Fibroblast of peridontal ligament (primary cell): ENCODE results near the gene BCL11B.

Experiments used
- DNase-seq: peaks from one replicate; pipeline ENCODE4 v3.0.0-alpha.2; 2010; ENCODE audit errors: extremely low read depth

BCL11B gene

DNA sequence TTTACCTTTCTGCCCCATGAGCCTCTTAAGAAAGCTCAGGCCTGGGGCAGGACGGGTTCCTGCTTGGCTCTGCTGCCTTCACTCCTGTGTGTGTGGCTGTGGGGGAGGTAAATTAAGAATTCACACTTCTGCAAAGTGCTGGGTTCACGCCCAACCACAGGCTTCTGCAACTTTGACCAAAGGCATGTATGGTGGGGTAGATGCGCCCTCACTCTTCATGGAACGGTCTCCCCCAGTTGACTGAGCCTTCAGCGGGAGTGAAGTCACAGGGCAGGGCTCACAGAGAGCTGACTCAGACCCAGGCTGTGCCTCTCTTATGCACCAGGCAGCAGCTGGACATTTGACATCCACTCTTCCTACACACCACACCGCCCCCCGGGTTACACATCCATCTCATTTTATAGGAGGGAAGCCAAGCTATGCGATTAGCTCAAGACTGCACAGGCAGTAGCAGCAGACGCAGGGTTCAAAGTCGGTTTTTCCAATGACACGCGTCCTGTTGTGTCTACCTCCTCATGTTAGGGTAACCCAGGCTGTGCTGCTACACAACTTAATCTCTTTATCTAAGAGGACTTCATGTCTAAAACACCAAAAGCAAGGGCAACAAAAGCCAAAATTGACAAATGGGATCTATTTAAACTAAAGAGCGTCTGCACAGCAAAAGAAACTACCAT lies 15.4 kb upstream of the BCL11B start:
- DNase-seq, result no peak

DNA sequence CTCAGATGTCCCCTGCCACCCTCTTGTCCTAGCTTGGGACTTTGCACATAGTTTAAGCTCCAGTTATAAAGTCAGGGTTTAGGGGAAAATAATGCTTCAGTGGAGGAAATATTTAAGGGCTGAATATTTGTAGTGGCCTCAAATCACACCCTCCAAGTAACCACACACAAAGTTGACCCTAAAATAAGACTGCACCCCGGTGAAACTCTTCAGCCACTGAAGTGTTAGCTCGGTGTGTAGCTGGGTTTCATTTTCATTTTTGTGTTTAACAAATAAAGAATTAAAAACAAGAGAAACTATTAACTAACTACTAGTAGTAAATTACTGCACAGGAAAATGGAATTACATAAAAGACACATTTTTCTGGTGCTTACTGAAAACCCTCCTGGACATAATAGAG lies 14.8 kb upstream of the BCL11B start:
- no peak for DNase-seq

DNA sequence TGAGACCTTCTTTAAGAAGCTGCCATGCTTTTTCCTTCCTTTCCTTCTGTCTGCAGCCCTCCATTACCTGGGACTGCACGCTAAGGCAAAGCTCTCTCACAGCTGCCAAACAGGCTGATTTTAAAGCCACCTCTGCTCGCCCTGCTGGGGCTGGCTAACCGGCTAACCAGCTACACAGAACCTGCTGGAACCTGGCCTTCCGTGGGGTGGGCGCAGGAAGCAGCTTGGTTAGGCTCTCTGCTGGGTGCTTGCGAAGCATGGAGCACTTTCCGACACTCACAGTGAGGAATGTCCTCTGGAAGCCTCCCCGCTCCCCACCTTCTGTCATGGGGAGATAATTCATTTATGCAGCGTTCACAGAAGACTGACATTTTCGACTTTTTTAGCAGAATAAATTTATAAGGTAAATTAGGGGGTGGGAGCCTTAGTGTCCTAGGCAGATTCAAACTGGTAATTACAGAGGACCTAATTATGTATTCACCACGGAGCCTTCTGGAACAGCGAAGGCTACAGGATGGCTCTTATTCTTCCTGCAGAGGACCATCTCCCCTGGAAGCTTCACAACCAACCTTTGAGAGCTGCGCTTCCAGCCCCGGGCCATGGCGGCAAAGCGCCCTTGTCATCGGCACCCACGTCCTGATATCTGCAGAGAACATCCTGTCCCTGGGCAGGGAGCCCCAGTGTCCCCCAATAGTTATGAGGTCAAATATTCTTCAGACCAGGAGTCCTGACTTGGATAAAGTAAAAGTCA lies 12.4 kb upstream of the BCL11B start:
- no peak for DNase-seq

DNA sequence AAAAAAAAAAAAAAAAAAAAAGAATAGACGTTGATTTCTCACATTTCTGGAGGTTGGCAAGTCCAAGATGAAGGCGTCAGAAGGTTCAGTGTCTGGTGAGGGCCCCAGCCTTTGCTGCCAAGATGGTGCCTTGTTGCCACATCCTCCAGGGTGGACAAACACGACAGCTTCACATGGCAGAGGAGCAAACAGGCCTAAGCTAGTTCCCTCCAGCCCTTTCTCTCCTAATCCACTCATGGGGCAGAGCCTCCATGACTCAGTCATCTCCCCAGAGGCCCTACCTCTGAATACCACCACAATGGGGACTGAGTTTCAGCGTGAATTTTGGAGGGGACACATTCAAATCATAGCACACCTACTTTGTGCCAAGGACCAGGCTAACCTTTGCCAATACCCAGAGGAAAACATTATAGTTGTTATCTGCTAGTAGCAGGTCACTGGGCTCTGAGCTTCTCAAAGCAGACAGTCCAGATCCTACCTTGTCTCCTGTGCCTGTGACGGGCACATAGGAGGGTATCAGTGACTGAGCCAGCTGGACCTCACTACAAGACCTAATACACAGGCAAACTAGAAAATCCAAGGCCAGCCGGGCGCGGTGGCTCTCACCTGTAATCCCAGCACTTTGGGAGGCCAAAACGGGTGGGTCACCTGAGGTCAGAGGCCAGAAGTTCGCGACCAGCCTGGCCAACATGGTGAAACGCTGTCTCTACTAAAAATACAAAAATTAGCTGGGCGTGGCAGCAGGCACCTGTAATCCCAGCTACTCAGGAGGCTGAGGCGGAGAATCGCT lies 10.5 kb upstream of the BCL11B start:
- no peak for DNase-seq

DNA sequence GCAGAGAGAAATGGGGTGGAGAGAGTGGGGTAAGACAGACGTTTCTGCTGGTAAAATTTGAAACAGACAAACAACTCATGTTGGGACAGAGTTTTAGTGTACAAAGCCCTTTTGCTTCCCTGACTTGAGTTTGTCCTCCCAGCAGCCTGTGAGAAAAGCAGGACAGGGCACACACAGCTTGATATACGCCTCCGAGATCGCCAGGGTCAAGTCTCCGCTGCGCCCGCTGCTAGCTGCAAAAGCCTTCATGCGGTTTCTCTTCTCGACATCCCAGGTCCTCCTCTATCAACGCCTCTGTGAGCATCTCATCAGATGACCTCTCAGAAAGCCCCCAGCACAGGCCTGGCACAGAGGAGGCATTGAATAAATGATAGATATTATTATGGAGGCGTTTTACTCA lies 9.4 kb upstream of the BCL11B start:
- no peak for DNase-seq

DNA sequence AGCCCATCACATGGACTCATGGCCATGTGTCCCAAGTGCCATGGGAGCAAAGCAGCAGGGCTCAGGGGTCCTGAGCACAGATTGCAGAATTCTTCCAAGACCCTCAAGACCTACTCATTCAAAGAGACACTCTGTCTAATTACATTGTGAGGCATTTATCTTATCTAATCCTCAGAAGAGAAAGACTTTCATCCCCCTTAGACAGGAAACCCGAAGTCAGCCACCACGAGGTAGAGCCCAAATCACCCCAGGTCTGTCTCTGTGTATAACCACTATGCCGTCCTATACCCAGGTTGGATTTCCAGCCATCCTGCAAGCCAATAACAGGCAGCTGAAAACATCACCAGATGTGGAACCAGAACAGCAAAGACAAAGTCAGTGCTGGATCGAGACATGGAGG lies 8.9 kb upstream of the BCL11B start:
- DNase-seq, result no peak

DNA sequence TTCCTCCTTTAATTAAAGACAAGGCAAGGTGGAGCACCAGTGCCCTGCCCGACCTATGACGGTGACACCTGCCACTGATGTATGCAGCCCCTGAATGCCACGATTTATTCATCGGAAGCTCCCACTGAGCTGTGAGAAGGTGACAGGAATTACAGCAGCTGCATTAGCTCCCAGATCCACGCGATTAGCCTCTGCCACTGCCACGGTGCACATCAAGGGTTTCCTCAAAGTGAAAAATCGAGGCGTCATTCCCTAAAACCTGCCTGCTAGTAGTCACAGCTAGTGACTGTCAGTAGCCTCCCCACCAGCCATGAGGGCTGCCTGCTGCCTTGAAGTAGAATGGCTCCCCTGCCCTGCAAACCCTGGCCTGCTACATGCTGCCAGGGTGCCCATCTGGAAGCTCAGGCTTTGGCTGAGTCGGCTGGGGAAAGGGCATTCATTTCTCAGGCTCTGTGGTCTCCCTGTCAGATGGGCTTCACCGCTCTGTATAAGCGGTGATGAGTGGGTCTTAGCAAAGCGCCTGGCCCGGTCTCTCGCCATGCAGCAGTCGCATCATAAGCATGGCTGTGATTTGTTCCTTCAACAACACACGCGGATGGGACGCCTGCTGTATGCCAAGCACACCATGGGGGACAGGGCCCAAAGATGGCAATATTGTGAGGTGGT lies 8.2 kb upstream of the BCL11B start:
- DNase-seq, result no peak

DNA sequence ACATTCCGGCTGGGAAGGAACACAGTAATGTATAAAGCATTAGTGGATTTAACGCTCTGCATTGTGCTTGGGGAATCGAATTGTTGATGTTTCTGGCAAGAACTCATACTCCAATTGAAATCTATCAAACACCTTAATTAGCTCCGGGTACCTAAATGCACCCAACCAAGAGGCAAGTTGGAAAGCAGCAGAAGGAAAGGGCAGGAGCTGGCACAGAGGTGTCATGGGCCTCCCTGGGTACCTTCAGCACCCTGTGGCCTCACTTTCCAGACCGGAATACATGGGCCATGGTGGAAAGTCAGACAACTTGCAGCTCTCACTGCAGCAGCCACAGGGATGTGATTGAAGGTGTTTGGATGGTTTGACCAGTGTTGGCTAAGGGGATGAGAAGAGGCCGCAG lies 6.8 kb upstream of the BCL11B start:
- no peak for DNase-seq

DNA sequence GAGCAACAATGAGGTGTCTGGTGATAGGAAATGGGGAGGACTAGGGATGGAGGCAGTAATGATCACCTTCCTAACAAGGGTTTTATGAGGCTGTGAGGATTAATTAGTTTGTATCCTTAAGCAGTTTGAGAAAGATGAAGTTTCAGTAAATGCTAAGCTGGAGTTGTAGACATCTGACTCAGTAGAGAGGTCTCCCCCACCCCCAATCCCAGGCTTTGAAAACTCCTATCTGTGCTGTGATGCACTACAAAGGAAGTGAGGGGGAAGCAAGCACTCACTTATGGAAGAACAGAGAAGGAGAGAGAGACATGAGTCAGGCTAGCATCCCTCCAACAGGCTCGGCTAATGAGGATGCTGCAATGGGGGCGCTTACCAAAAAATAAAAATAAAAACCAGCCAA lies 5.5 kb upstream of the BCL11B start:
- DNase-seq, result no peak

DNA sequence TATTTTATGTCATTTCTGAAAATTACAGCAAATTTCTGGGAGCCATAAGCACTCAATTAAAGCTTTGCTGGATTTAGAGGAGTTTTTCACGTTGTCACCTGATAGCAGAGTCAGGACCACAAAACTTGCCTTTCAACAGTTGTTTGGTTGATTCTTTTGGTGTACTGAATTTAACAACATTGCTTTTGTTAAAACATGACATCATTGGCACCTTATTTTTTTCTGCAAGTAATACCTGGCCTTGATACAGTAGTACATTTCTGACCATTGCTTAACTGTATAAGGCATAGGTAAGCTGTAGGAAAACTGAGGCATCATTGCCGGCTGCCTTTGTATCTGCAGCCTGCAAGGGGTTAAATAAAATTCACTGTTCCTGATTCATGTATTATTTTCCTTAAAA lies 4.5 kb upstream of the BCL11B start:
- DNase-seq, result no peak

DNA sequence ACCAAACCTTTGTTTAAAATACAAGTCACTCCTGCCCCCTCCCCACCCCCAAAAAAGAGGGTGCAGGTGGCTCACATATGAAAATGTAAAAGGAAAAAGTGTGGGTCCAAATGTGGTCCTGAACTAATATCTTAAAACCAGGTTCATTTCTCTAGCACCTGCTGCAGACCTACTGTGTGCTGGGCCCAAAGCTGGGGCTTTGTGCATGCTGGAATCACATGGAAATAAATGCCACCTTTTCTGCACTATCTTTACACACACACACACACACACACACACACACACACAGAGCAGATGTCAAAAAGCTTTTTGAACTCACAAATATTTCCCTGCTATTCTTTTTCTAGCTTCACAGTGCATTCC lies 3.2 kb upstream of the BCL11B start:
- DNase-seq, result no peak

DNA sequence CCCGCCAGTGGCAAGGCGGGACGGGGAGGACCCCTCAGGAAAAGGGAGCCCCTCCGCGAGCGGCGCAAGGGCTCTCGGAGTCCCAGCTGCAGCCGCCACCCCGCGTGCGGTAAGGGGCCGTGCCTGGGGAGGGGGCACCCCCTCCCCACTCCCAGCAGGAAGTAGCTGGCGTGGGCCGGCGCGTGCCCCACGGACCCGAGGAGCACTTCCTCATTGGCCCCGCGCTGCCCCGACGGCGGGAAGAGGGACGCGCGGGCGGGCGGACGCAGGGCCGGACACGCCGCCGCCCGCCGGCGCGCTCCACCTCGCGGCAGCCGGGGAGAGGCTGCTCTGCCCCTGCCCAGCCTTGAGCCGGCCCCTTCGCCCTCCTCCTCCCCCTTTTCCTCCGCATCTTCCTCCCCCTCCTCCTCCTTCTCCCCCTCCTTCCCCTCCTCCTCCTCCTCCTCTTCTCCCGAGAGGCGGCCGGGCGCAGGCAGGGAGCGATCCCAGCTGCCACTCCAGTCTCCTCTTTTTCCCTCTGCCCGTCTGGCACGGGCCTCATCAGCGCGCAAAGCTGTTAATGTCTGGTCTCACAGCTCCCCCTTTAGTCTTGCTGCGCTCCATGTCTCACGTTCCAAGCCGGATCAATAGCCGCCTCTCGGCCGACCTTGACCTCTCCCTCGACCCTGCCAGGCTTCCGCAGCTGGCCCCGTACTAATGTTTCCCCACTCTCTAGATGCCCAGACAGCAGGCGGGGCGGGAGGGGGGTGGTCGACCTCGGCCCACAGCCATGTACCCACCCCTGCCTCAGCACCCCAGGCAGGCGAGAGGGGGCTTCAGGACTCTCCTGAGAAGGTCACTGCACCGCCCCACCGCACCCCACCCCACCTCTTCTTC lies 2.6 kb upstream of the BCL11B start:
- peak; percentile 59 for DNase-seq

DNA sequence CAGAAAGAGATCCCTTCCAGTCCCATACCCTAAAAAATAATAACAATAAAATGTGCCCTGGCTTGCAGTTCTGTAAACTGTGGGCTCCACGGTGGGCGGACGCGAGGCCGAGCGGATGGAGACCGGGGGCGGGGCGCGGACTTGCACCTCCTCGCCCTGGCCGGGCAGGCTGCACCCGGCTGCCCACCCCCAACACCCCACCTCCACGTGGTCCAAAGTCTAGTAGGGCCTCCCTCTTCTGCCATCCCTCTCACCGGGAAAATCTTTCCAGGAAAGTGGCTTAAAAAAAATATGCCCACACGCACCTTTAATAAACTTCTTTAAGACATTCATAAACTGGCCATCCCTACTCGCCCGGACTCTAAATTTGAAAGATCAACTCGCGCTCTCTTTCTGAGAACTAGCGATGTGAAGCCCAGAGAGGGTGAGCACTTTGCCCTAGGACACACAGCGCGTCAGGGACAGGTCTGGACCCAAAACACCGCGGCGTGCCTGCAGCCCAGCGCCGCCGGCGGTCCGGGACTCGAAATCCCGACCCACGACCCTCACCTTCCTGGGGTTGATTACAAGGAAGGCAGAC lies 1.9 kb upstream of the BCL11B start:
- DNase-seq, result no peak

DNA sequence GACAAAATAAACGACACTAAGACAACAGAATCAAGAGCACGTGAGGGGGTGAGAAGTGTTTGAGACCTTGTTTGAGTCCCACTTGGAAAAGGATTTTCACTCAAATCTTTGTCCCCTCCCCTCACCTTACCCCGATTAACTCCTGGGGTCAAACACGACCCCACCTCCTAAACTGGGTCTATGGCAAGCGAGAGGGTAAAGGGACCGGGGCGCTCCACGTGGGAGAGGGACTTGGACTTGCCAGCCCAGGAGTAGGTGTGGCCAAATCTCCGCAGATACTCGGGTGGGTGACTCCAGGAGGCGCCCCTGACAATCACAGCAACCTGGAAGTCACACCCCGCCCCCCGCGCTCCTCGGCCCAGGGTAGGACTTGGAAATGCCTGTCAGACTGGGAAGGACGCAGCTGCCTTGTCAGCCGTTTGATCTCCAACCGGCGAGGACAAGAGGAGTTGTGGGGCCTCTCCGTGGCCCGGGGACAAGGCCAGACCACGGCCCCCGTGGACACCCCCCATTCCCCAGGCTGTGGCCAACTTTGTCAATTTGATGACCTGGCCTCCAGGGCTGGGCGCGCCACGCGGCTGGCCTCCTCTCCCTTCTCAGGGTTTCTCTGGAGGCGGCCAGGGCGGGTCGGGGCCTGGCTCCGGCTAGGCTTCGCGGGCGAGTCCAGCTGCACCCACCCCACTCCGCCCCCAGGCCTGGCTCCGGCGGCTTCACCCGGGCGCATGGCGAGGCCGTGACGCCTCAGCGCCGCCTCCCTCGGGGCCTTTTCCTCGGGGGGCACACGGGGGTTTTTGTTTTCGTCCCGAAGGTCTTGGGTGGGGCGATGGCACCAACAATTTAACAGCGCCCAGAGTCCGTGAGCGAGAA lies 1.1 kb upstream of the BCL11B start:
- DNase-seq, result no peak

DNA sequence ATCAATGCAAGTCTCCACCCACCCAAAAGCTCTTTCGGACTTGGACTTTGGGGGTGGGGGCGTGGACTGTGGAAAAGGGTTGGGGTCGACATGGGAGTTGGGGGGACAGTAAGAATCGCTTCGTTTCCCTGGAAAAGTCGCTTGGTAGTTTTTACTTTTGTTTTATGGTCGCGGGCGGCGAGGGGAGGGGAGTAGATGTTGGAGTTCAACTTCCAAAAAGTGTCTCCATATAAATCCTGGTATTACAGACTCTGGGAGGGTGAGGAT lies 568 bp upstream of the BCL11B start:
- no peak for DNase-seq

DNA sequence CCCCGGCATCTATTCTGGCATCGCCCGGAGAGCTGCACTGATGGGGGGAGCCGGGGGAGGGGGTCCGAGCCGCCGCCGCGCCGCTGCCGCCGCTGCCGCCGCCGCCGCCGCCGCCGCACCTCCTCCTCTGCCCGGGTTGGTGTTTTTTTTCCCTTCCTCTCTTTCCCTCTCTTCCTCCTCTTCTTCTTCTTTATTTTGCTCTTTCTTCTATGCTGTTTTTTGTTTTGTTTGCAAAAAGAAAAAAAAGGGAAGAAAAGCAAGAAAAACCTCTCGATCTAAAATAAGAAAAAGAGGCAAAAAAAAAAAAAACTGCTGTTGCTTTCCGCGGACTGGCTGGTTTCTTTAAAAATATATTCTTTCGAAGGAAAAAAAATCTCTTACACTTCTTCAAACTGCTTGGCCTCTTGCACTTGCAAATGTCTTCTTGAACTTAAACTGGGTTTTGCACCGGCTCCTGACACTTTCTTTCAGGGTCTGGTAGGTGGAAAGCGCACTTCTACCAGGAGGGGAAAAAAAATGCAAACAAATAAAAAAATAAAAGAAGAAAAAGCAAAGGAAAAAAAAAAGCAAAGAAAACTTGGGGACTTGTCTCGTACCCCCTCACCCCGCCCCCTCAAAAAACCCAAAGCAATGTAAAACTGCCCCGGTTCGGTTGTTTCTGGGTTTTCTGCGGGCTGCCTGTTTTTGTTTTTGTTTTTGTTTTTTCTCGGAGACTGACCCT lies 616 bp downstream of the BCL11B start:
- no peak for DNase-seq

DNA sequence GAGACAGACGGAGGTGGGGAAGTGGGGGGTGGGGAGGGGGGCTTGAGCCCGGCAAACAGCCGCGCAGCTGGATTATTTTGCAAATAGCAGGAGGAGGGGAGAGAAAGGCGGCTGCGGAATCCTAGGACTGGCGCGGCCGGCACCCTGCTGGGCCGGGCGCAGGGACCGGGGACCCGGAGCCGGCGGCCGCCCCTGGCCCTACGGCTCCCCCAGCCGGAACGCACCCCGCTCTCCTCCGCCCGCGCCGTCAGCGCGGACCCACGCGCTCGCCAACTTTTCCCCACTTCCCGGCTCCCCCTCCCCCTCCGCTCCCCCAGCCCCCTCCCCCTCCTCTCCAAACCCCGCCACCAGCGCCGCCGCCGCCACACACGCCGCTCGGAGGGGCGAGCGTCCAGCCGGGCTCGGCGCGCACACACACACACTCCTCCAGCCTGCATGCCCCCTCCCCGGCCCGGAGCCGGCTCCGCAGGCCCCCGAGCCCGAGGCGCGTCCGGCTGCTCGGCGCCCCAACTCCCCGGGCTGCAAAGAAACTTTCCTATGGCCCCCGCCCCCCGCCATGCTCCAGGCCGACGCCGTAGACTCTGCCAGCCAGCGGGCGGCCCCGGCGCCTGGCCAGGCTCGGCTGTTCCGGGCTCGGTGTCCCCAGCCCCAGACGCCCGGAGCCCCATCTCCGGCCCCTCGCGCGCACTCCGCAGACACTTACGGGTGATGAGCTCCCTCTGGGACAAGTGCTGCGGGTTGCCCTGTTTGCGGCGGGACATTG lies 1.4 kb downstream of the BCL11B start:
- DNase-seq, result no peak

DNA sequence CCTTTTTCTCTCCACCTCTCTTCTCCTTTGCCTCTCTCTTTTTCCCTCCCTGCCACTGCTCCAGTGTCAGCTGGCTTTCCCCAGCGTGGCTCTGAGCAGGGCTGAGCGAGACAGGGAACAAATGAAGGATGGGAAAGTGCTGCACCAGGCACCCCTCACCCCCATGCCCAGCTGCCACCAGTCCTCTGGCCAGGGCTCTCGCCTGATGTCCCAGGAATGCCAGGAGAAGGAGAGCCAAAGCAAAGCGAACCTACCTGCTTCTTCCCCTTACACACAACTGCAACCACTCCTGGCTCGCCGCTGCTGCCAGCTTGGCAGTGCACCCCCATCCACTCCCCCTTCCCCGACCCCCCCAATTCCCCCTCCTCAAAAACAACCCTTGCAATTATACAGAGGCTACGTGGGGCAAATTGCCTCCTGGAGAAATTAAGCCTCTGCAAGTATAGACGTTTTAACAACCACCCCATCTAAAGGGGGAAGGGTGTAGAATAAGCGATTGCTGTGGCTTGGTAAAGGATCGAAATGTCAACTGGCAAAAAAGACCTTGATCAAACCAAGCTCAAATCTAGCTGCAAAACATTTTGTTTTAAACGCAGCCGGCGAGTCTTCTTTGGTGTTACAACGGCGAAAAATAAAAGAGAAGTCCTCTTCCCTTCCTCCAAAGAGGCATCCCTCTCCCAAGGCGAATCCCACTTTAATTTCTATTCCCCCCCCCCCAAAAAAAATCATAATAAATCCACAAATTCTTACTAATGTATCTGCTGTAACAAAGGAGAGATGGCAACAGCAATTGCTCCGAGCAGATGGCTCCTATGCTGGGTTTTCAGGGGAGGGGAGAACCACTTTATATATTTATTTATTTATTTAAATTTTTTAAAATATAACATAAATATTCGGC lies 2.9 kb downstream of the BCL11B start:
- DNase-seq, result no peak
